Neutrophil (primary cell): ENCODE data around the gene CACNG1.

Source experiments
- H3K27ac ChIP-seq: fragments of 200-600 bp; sonication (generic); 2 replicates; pipeline ENCODE4 v1.5.1; 2016; ENCODE audit warnings: mild to moderate bottlenecking, moderate library complexity
- H3K27me3 ChIP-seq: fragments of 200-600 bp; sonication (generic); 2 replicates; pipeline ENCODE4 v1.6.0; 2016; ENCODE audit warnings: mild to moderate bottlenecking
- H3K36me3 ChIP-seq: fragments of 200-600 bp; sonication (generic); 2 replicates; pipeline ENCODE4 v1.5.1; 2017
- H3K4me1 ChIP-seq, 2 experiments: fragments of 200-600 bp in 1 of 2; sonication (generic) in 1 of 2; 1 replicate in 1 of 2; 2 replicates in 1 of 2; pipeline versions ENCODE4 v1.5.1 to v1.6.1; 2013 to 2016; ENCODE audit warnings: low read depth in 1 of 2, low read length in 1 of 2, mild to moderate bottlenecking in 1 of 2, moderate library complexity in 1 of 2; ENCODE audit not compliant: control insufficient read depth in 1 of 2, insufficient read depth in 1 of 2
- H3K4me3 ChIP-seq, 2 experiments: fragments of 200-600 bp in 1 of 2; sonication (generic) in 1 of 2; 1 replicate in 1 of 2; 2 replicates in 1 of 2; pipeline ENCODE4 v1.5.1; 2013 to 2016; ENCODE audit warnings: low read depth in 1 of 2, low read length in 1 of 2, mild to moderate bottlenecking in 1 of 2, moderate library complexity in 1 of 2
- H3K9me3 ChIP-seq: fragments of 200-600 bp; sonication (generic); 2 replicates; pipeline ENCODE4 v1.5.1; 2016
- TF ChIP-seq, protein P1 (sequence below): fragments of 200-600 bp; sonication (generic); IDR thresholded peaks from 2 replicates; pipeline ENCODE4 v1.5.1; 2016; ENCODE audit warnings: antibody characterized with exemption

The CACNG1 gene

GRCh38 chr17:67051837-67052236 is 7.5 kb downstream of the CACNG1 start:
- no peak overlapping the region for H3K4me3 ChIP-seq
- no peaks in the 10 kb centered on the region for H3K36me3 ChIP-seq
- no peaks in the 10 kb centered on the region for H3K27me3 ChIP-seq
- H3K4me1 ChIP-seq: no peaks in the 10 kb centered on the region
- TF ChIP-seq, protein P1, sequence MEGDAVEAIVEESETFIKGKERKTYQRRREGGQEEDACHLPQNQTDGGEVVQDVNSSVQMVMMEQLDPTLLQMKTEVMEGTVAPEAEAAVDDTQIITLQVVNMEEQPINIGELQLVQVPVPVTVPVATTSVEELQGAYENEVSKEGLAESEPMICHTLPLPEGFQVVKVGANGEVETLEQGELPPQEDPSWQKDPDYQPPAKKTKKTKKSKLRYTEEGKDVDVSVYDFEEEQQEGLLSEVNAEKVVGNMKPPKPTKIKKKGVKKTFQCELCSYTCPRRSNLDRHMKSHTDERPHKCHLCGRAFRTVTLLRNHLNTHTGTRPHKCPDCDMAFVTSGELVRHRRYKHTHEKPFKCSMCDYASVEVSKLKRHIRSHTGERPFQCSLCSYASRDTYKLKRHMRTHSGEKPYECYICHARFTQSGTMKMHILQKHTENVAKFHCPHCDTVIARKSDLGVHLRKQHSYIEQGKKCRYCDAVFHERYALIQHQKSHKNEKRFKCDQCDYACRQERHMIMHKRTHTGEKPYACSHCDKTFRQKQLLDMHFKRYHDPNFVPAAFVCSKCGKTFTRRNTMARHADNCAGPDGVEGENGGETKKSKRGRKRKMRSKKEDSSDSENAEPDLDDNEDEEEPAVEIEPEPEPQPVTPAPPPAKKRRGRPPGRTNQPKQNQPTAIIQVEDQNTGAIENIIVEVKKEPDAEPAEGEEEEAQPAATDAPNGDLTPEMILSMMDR: no peak
- H3K27ac ChIP-seq: no peak overlapping the region
- no peaks in the 10 kb centered on the region for H3K9me3 ChIP-seq

DNA sequence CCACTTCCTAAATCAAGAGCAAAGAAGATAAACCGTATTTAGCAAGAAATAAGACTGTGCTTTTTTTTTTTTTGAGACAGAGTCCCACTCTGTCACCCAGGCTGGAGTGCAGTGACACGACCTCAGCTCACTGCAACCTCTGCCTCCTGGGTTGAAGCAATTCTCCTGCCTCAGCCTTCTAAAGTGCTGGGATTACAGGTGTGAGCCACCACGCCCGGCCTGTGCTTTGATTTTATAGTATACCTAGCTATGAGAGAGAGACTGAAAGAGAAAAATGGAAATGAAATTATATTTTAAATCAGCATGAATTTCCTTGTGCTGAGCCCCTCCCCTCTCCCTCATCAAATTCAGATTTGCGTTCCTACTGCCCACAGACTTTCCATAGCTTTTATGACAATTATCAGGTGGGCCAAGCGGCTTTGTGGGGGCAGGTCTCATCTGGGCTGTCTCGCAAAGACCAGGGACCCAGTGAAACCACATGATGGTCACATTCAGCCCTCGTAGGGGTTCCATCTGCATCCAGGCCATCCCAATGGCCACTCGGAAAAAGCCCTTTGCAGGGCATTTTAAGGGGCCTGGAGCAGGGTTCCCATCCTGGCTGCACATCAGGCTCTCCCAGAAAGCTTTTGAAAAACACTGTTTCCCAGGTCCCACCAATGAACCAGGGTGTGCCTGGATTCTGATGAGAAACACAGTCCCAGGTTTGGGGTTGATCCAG is 8.5 kb downstream of the CACNG1 start:
- Histone ChIP-seq H3K27me3 (no peaks in the 10 kb centered on the region), H3K4me3 (no peak overlapping the region), H3K9me3 (no peaks in the 10 kb centered on the region), H3K4me1 (no peaks in the 10 kb centered on the region), H3K36me3 (no peaks in the 10 kb centered on the region), H3K27ac (no peak overlapping the region)
- TF ChIP-seq, protein P1: no peak

DNA sequence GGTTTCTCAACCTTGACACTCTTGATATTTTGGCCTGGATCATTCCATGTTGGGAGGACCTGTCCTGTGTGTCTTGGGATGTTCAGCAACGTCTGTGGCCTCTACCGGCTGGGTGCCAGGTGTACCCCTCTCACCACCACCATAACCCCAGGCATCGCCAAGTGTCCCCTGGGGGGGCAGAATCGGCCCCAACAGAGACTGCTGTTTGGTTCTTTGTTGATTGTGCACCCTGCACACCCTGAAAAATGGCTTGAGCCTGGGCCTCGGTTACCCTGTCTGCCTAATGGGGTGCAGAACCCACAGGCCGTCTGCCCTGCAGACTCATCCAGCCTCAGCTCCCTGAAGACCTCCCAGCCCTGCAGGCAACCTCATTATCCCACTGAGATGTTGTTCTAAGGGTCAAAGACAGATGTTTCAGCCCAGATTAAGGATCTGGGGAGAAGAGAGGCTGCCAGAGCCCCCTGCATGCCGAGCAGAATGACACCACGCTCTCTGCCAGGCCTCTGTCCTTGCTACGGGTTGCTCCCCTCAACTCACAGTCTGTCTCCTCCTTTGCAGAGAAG is 9.2 kb downstream of the CACNG1 start:
- H3K4me1 ChIP-seq: no peaks in the 10 kb centered on the region
- no peaks in the 10 kb centered on the region for H3K27me3 ChIP-seq
- TF ChIP-seq, protein P1: no peak
- H3K9me3 ChIP-seq: no peaks in the 10 kb centered on the region
- no peak overlapping the region for H3K4me3 ChIP-seq
- H3K27ac ChIP-seq: no peak overlapping the region
- H3K36me3 ChIP-seq: no peaks in the 10 kb centered on the region

- Histone ChIP-seq H3K36me3 (no peaks in the 10 kb centered on the region), H3K9me3 (no peaks in the 10 kb centered on the region), H3K4me1 (no peaks in the 10 kb centered on the region), H3K4me3 (no peak overlapping the region), H3K27ac (no peak overlapping the region), H3K27me3 (no peaks in the 10 kb centered on the region)
- TF ChIP-seq, protein P1: no peak
Measured at GRCh38 chr17:67054011-67054591, 9.7 kb downstream of the CACNG1 start.

DNA sequence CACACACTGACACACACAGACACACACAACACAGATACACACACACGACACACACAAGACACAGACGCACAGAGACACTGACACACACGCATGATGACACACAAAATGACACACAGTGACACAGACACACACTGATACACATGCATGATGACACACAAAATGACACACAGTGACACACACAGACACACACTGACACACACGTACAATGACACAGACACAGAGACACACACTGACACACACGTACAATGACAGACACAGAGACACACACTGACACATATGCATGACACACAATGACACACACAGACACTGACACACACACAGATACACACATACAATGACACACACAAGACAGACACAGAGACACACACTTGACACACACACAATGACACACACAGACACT is 10.3 kb downstream of the CACNG1 start:
- Histone ChIP-seq H3K4me3 (no peak overlapping the region), H3K27me3 (no peaks in the 10 kb centered on the region), H3K9me3 (no peaks in the 10 kb centered on the region), H3K36me3 (no peaks in the 10 kb centered on the region), H3K27ac (no peak overlapping the region), H3K4me1 (no peaks in the 10 kb centered on the region)
- TF ChIP-seq, protein P1: no peak
